Neural crest cell (in vitro differentiated cells): ENCODE data around the gene HSPA12B. TPM values are rescaled to one million over a fixed set of nuclear protein-coding genes. Genes with fewer than 3 reads are reported as not detected.

ENCODE experiments used
- DNase-seq: peaks from one replicate; pipeline ENCODE4 v3.0.0; 2021; ENCODE audit warnings: low read depth, mixed read lengths, low spot score
- H3K27ac Mint-ChIP-seq: one replicate; pipeline ENCODE4 v1.8.0; 2021; ENCODE audit warnings: mild to moderate bottlenecking, mixed read lengths; ENCODE audit not compliant: unreplicated experiment
- H3K27me3 Mint-ChIP-seq: 2 replicates; pipeline ENCODE4 v1.8.0; 2021; ENCODE audit warnings: low read depth, mild to moderate bottlenecking, mixed read lengths
- H3K36me3 Mint-ChIP-seq: 2 replicates; pipeline ENCODE4 v1.8.0; 2021; ENCODE audit warnings: low read depth, mild to moderate bottlenecking, mixed read lengths
- H3K4me1 Mint-ChIP-seq: 2 replicates; pipeline ENCODE4 v1.8.0; 2021; ENCODE audit warnings: mixed read lengths
- H3K4me3 Mint-ChIP-seq: one replicate; pipeline ENCODE4 v1.8.0; 2021; ENCODE audit warnings: mild to moderate bottlenecking, mixed read lengths
- H3K9me3 Mint-ChIP-seq: 2 replicates; pipeline ENCODE4 v1.8.0; 2021; ENCODE audit warnings: mixed read lengths
- total RNA-seq: library from RNA; stranded (reverse); gene quantifications from 2 replicates; pipeline ENCODE4 v1.2.1, GENCODE V29; 2021
- TF ChIP-seq, protein P1 (sequence below): fragments of 200-600 bp; sonication (generic); conservative IDR thresholded peaks from 2 replicates; pipeline ENCODE4 v1.5.0; 2021; ENCODE audit warnings: antibody characterized with exemption, mild to moderate bottlenecking

HSPA12B gene
- total RNA-seq, 1 donor from 2014 or later = 1.1 TPM

DNA sequence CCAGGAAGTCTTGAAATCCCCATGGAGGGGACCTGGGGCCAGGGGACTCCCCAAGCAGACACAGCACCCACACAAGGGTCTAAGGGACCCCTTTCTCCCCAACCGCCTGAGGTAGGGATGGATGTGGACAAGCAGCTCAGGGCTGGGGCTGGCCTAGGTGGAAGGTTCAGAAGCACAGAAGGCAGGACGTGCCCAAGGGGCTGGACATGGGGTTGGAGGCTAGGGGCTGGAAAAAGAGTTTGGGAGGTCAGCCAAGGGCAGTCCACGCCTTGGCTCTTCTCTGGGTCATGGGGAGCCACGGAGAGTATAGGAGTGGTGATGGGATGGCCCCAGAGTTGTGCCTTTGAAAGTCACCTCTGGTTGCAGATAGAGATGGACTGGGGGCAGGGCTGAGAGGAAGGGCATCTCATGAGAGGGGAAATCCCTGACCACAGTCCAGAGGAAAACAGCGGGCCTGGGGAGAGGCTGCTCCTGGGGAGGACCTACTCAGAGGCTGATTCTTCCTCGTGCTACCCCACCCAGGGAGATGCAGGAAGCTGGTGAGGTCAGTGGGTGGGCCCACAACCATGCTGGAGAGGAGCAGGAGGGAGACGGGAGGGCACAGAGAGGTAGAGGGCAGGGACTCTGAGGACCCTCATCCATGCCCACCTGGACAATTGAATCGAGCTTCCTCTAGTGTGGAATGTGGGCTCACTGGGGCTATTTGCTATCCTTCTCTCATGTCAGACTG lies 2.5 kb upstream of the HSPA12B start:
- TF ChIP-seq, protein P1, sequence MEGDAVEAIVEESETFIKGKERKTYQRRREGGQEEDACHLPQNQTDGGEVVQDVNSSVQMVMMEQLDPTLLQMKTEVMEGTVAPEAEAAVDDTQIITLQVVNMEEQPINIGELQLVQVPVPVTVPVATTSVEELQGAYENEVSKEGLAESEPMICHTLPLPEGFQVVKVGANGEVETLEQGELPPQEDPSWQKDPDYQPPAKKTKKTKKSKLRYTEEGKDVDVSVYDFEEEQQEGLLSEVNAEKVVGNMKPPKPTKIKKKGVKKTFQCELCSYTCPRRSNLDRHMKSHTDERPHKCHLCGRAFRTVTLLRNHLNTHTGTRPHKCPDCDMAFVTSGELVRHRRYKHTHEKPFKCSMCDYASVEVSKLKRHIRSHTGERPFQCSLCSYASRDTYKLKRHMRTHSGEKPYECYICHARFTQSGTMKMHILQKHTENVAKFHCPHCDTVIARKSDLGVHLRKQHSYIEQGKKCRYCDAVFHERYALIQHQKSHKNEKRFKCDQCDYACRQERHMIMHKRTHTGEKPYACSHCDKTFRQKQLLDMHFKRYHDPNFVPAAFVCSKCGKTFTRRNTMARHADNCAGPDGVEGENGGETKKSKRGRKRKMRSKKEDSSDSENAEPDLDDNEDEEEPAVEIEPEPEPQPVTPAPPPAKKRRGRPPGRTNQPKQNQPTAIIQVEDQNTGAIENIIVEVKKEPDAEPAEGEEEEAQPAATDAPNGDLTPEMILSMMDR = no peak
- H3K4me3 Mint-ChIP-seq = no peak overlapping the region
- H3K27me3 Mint-ChIP-seq = peaks cover 37% of the 10 kb centered on the region

DNA sequence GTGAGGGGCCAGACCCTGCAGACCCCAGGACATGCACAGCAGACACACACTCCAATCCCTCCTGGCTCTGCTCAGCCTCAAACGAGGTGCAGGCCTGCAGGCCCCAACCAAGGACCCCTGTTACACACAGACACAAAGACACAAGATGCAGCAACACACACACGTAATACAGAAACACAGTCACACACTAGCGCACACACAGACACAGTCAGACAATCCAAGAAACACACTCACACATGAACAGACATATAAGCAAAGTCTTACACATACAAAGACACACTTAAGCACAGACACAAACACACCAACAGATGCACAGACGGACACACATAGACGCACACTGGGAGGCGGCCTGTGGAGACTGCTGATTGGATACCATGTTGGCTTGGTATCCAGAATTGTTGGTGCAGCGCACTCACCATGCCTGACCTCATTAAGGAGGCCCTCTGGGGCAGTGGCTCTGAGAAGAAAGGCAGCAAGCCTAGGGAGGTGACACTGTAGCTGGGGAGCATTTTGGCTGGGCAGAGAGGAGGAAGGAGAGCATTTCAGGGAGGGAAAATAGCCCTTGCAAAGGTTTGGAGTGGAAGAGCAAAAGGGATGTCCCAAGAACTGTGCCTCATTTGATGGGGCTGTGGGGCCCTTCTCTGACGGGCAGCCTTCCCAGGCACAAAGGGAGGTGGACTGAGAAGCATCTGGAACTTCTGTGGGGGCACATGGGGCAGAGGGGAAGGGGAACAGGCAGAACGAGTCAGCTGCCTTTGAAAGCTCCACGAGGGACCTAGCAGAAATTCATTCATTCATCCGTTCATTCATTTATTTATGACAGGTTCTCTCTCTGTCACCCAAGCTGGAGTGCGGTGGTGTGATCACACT lies 1.4 kb upstream of the HSPA12B start:
- Mint-ChIP-seq H3K4me1 (peaks cover 15% of the 10 kb centered on the region), H3K27ac (peak overlapping the region; percentile 52), H3K27me3 (peaks cover 33% of the 10 kb centered on the region), H3K4me3 (no peak overlapping the region), H3K9me3 (no peaks in the 10 kb centered on the region), H3K36me3 (no peaks in the 10 kb centered on the region)
- TF ChIP-seq, protein P1 = no peak
- no peak for DNase-seq

More for the DNA sequence above, 2.5 kb upstream of the HSPA12B start:
- Mint-ChIP-seq H3K27ac (no peak overlapping the region), H3K4me1 (peaks cover 15% of the 10 kb centered on the region), H3K9me3 (no peaks in the 10 kb centered on the region), H3K36me3 (no peaks in the 10 kb centered on the region)
- no peak for DNase-seq

DNA sequence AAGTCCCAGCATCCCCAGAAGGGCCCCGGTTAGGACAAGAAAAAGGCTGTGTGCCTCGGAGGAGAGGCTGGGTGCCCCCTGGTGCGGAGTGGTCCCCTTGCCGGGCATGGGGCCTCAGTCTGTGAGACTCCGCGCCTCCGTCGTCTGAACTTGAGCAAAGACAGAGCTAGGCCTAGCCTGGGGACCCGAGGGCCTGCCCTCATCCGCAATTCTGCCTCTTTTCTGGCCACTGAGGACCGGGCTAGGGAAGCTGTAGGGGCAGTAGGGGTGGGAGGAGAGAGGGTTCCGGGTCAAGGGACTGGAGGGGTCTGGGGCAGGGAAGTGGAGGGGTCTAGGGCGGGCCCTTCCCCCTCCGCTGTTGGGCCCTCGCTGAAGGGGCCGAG lies 550 bp upstream of the HSPA12B start:
- Mint-ChIP-seq H3K9me3 (no peaks in the 10 kb centered on the region), H3K27me3 (peaks cover 28% of the 10 kb centered on the region), H3K27ac (no peak overlapping the region), H3K4me3 (no peak overlapping the region), H3K4me1 (peaks cover 15% of the 10 kb centered on the region), H3K36me3 (no peaks in the 10 kb centered on the region)
- TF ChIP-seq, protein P1 = no peak
- no peak for DNase-seq

DNA sequence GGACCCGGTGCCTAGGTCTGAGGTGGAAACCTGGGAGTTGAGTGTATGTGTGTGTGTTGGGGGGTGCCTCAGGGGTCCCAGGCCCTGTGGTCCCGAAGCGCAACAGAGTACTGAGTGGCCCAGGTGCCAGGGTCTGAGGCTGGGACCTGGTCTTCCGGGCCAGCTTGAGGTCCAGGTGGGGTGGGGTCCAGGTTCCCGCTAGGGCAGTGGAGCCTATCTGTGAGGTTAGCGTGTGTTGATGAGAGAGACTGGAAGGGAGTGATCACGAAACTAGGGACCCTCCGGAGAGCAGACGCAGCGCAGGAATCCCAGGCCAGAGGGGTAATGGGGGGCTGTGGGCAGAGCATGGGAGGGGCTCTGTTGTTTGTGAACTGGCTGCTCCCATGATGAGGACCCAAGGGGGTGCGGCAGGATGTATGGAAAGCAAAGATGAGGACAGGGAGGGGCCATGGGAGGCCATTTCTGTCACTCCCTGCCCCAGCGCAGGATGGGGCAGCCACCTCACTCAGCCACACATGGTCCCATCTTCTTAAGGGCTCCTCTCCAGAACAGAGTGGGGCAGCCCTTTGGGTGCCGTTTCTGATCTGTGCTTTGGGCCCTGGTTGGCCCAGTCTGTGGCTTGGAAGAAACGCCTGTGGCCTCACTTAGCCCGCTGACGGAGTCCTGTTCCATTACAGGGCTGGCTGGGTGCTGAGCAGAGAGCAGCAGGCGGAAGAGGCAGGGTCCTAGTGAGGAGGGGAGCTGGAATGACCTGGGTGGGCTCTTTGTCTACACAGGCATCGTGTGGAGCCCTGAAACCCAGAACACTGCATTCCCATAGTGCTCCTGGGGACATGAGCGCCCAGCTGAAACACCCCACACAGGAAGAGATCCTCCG lies 872 bp downstream of the HSPA12B start:
- Mint-ChIP-seq H3K9me3 (no peaks in the 10 kb centered on the region), H3K4me3 (no peak overlapping the region), H3K27ac (no peak overlapping the region)

More for the DNA sequence above, 872 bp downstream of the HSPA12B start:
- no peak for DNase-seq
- Mint-ChIP-seq H3K4me1 (peaks cover 11% of the 10 kb centered on the region), H3K27me3 (peaks cover 14% of the 10 kb centered on the region), H3K36me3 (no peaks in the 10 kb centered on the region)
- TF ChIP-seq, protein P1 = no peak
